ENCODE data around the gene CDRT4.

The CDRT4 gene

GRCh38 chr17:15431196-15431595, 36.2 kb downstream of the CDRT4 start:
- no peak for DNase-seq

GRCh38 chr17:15424521-15424920, 42.9 kb downstream of the CDRT4 start:
- DNase-seq, result no peak

- DNase-seq, result no peak
Measured at GRCh38 chr17:15422392-15422965, 44.9 kb downstream of the CDRT4 start.

GRCh38 chr17:15418781-15419180, 48.6 kb downstream of the CDRT4 start:
- no peak for DNase-seq

GRCh38 chr17:15414532-15415306, 52.7 kb downstream of the CDRT4 start:
- DNase-seq, result no peak

- DNase-seq, result no peak
Measured at GRCh38 chr17:15413101-15413771, 54.2 kb downstream of the CDRT4 start.

GRCh38 chr17:15412606-15413005, 54.8 kb downstream of the CDRT4 start:
- no peak for DNase-seq

- no peak for DNase-seq
Measured at GRCh38 chr17:15411384-15412198, 55.8 kb downstream of the CDRT4 start.

GRCh38 chr17:15409721-15410250, 57.6 kb downstream of the CDRT4 start:
- DNase-seq, result no peak

GRCh38 chr17:15408803-15409202, 58.6 kb downstream of the CDRT4 start:
- DNase-seq, result no peak

- DNase-seq, result no peak
Measured at GRCh38 chr17:15406081-15406480, 61.3 kb downstream of the CDRT4 start.

GRCh38 chr17:15405058-15405415, 62.4 kb downstream of the CDRT4 start:
- DNase-seq, result no peak

GRCh38 chr17:15404106-15405057, 63.0 kb downstream of the CDRT4 start:
- DNase-seq, result no peak

GRCh38 chr17:15403276-15403939, 64.0 kb downstream of the CDRT4 start:
- DNase-seq, result no peak

GRCh38 chr17:15399443-15399842, 68.0 kb downstream of the CDRT4 start:
- no peak for DNase-seq

GRCh38 chr17:15398736-15399331, 68.6 kb downstream of the CDRT4 start:
- DNase-seq, result no peak

- no peak for DNase-seq
Measured at GRCh38 chr17:15398291-15398690, 69.1 kb downstream of the CDRT4 start.

GRCh38 chr17:15397620-15398019, 69.8 kb downstream of the CDRT4 start:
- DNase-seq, result no peak

GRCh38 chr17:15395091-15395490, 72.3 kb downstream of the CDRT4 start:
- DNase-seq, result no peak

- no peak for DNase-seq
Measured at GRCh38 chr17:15393414-15393813, 74.0 kb downstream of the CDRT4 start.

GRCh38 chr17:15392326-15392741, 75.1 kb downstream of the CDRT4 start:
- DNase-seq, result no peak
